H1 (cell line): ENCODE measurements around the gene NCK2.

Source experiments
- CBX8 ChIP-seq: fragments of 300-800, 300-1000 bp; sonication (generic); IDR thresholded peaks from 2 replicates; pipeline ENCODE4 v1.7.1; 2016; ENCODE audit warnings: low read depth, low read length, borderline replicate concordance
- CTCF ChIP-seq, 3 experiments: IDR thresholded peaks; 1 replicate in 2 of 3; 2 replicates in 1 of 3; pipeline versions ENCODE4 v1.5.1 to v1.6.1; 2011; ENCODE audit warnings: low read length in 3 of 3, mild to moderate bottlenecking in 3 of 3, inconsistent platforms in 2 of 3, low read depth in 1 of 3, moderate library complexity in 1 of 3; ENCODE audit not compliant: insufficient read depth in 1 of 3; ENCODE audit errors: control extremely low read depth in 1 of 3
- EGR1 ChIP-seq: IDR thresholded peaks from 2 replicates; pipeline ENCODE4 v1.6.1; 2011; ENCODE audit warnings: low read depth, low read length, borderline replicate concordance
- GABPA ChIP-seq: IDR thresholded peaks from 2 replicates; pipeline ENCODE4 v1.6.1; 2011; ENCODE audit warnings: mild to moderate bottlenecking, low read length, moderate library complexity, borderline replicate concordance; ENCODE audit not compliant: insufficient read depth
- POU5F1 ChIP-seq: IDR thresholded peaks from 2 replicates; pipeline ENCODE4 v1.6.1; 2011; ENCODE audit warnings: low read depth, mild to moderate bottlenecking, low read length, moderate library complexity
- RAD21 ChIP-seq, 2 experiments: IDR thresholded peaks in 1 of 2; conservative IDR thresholded peaks in 1 of 2; 2 replicates each; pipeline ENCODE4 v1.6.1; 2011; ENCODE audit warnings: low read depth in 2 of 2, low read length in 2 of 2, improper control_type of control experiment in 1 of 2, inconsistent platforms in 1 of 2, mild to moderate bottlenecking in 1 of 2, moderate library complexity in 1 of 2
- ZNF274 ChIP-seq: IDR thresholded peaks from 2 replicates; pipeline ENCODE4 v1.7.0; 2012; ENCODE audit warnings: low read length, borderline replicate concordance; ENCODE audit errors: extremely low read depth

GRCh38 chr2:105782646-105783045, 37.9 kb downstream of the NCK2 start:
- TF ChIP-seq CTCF (IDR thresholded peaks at IDR 0.05; ENCODE audit: control extremely low read depth in 1 of 3, insufficient read depth in 1 of 3, low read depth in 1 of 3, low read length in 3 of 3) (no peak), POU5F1 (no peak), ZNF274 (no peak), CBX8 (no peak), GABPA (no peak), RAD21 (IDR thresholded peaks at IDR 0.05 in 1 of 2, conservative IDR thresholded peaks at IDR 0.05 in 1 of 2; ENCODE audit: low read depth in 2 of 2, low read length in 2 of 2) (no peak), EGR1 (no peak)
